HepG2 (cell line): Measurements from ENCODE around the gene CHST4. TPM values are rescaled to one million over a fixed set of nuclear protein-coding genes. Genes with fewer than 3 reads are reported as not detected.

Source experiments
- EHMT2 ChIP-seq: fragments of 200-600 bp; sonication (generic); IDR thresholded peaks from 2 replicates; pipeline ENCODE4 v1.7.0; 2017; ENCODE audit warnings: antibody characterized with exemption, low read depth, low read length, borderline replicate concordance
- EP300 ChIP-seq, 3 experiments: sonication (generic) in 1 of 3; formaldehyde crosslinking in 1 of 3; IDR thresholded peaks; 2 replicates each; pipeline versions ENCODE4 v1.5.1 to v1.6.1; 2011 to 2020; ENCODE audit warnings: low read depth in 2 of 3, low read length in 2 of 3, borderline replicate concordance in 1 of 3, improper control_type of control experiment in 1 of 3, mild to moderate bottlenecking in 1 of 3, missing genetic modification reagents in 1 of 3, moderate library complexity in 1 of 3
- GMEB2 ChIP-seq: IDR thresholded peaks from 2 replicates; pipeline ENCODE4 v1.6.1; 2016; ENCODE audit warnings: missing biosample characterization, missing genetic modification reagents, low read depth
- HMGXB3 ChIP-seq: sonication (generic); formaldehyde crosslinking; IDR thresholded peaks from 2 replicates; pipeline ENCODE4 v1.4.0; 2020; ENCODE audit warnings: missing genetic modification reagents, borderline replicate concordance
- HNF4A ChIP-seq: sonication (generic); formaldehyde crosslinking; IDR thresholded peaks from 2 replicates; pipeline ENCODE4 v1.4.0; 2020; ENCODE audit warnings: missing genetic modification reagents
- NFIC ChIP-seq: IDR thresholded peaks from 2 replicates; pipeline ENCODE4 v1.6.1; 2012; ENCODE audit warnings: mild to moderate bottlenecking, low read length, inconsistent platforms
- PITX1 ChIP-seq: sonication (generic); formaldehyde crosslinking; IDR thresholded peaks from 2 replicates; pipeline ENCODE4 v1.5.1; 2020; ENCODE audit warnings: mild to moderate bottlenecking, missing genetic modification reagents
- TCF7 ChIP-seq: sonication (generic); IDR thresholded peaks from 2 replicates; pipeline ENCODE4 v1.6.1; 2016; ENCODE audit warnings: antibody characterized with exemption, low read depth
- TMF1 ChIP-seq: sonication (generic); formaldehyde crosslinking; IDR thresholded peaks from 2 replicates; pipeline ENCODE4 v1.8.1; 2022; ENCODE audit warnings: low read depth, missing genetic modification reagents
- TOPORS ChIP-seq: sonication (generic); formaldehyde crosslinking; IDR thresholded peaks from 2 replicates; pipeline ENCODE4 v1.8.0; 2023; ENCODE audit warnings: mild to moderate bottlenecking, missing genetic modification reagents
- YY1 ChIP-seq: IDR thresholded peaks from 2 replicates; pipeline ENCODE4 v1.6.1; 2011; ENCODE audit warnings: low read length, low read depth, moderate library complexity, mild to moderate bottlenecking; ENCODE audit not compliant: insufficient read depth, insufficient replicate concordance
- ZNF143 ChIP-seq: sonication (generic); formaldehyde crosslinking; IDR thresholded peaks from 2 replicates; pipeline ENCODE4 v1.4.0; 2020; ENCODE audit warnings: missing genetic modification reagents
- ZNF232 ChIP-seq: sonication (generic); formaldehyde crosslinking; IDR thresholded peaks from 2 replicates; pipeline ENCODE4 v1.4.0; 2020; ENCODE audit warnings: missing genetic modification reagents, borderline replicate concordance
- ZNF292 ChIP-seq: sonication (generic); formaldehyde crosslinking; IDR thresholded peaks from 2 replicates; pipeline ENCODE4 v1.8.1; 2022; ENCODE audit warnings: mild to moderate bottlenecking, low read depth, missing genetic modification reagents, borderline replicate concordance
- ZNF33B ChIP-seq: sonication (generic); formaldehyde crosslinking; IDR thresholded peaks from 2 replicates; pipeline ENCODE4 v1.5.1; 2020; ENCODE audit warnings: mild to moderate bottlenecking, missing genetic modification reagents
- ZNF552 ChIP-seq: sonication (generic); formaldehyde crosslinking; IDR thresholded peaks from 2 replicates; pipeline ENCODE4 v1.9.0; 2022; ENCODE audit warnings: missing genetic modification reagents, mild to moderate bottlenecking, borderline replicate concordance
- ZNF761 ChIP-seq: sonication (generic); formaldehyde crosslinking; conservative IDR thresholded peaks from 2 replicates; pipeline ENCODE4 v1.4.0; 2020; ENCODE audit warnings: mild to moderate bottlenecking, missing genetic modification reagents
- polyA plus RNA-seq, 8 experiments: library from polyadenylated mRNA; depleted of rRNA in 3 of 8; stranded (reverse) in 7 of 8; unstranded in 1 of 8; fragments of >200 nt; fragmentation: Illumina TruSeq in 4 of 8; extraction: Trizol in 4 of 8; gene quantifications; 2 replicates each; pipeline versions ENCODE4 v1.2.1 to v1.2.3, GENCODE V29; 2011 to 2016; ENCODE audit warnings: low read depth in 4 of 8, missing spikeins in 1 of 8, mixed read lengths in 1 of 8; ENCODE audit not compliant: insufficient read depth in 1 of 8
- total RNA-seq, 5 experiments: library from RNA; depleted of rRNA; stranded (reverse); fragments of >200 nt; fragmentation: Illumina TruSeq; extraction: Trizol; gene quantifications; 2 replicates each; pipeline ENCODE4 v1.2.3, GENCODE V29; 2016; ENCODE audit warnings: low read depth in 1 of 5
- TF ChIP-seq, protein P1 (sequence below): IDR thresholded peaks from 2 replicates; pipeline ENCODE4 v1.6.1; 2012; ENCODE audit warnings: low read depth, low read length, improper control_type of control experiment
- TF ChIP-seq, protein P2 (sequence below): IDR thresholded peaks from 2 replicates; pipeline ENCODE4 v1.6.1; 2016
- TF ChIP-seq, protein P3 (sequence below): sonication (generic); formaldehyde crosslinking; IDR thresholded peaks from 2 replicates; pipeline ENCODE4 v1.8.0; 2022; ENCODE audit warnings: missing genetic modification reagents, mild to moderate bottlenecking, inconsistent platforms, borderline replicate concordance

Gene CHST4
- total and polyA plus RNA-seq, 2 of the 13 experiments (the other 11 are each of a cell fraction or from before 2014, with no cell fraction given), result not detected

- TF ChIP-seq HMGXB3 (CRISPR knock-in tag) (0 out of 2 replicates have a peak, but pooled peaks have one; percentile 19), EHMT2 (peak; percentile 75), GMEB2 (CRISPR knock-in tag) (no peak), TOPORS (CRISPR knock-in tag) (no peak; the same call in 1 of the 2 replicates), ZNF232 (CRISPR knock-in tag) (no peak), ZNF761 (CRISPR knock-in tag) (no peak), HNF4A (peak; percentile 49), TCF7 (peak; percentile 47), PITX1 (CRISPR knock-in tag) (peak; percentile 86), NFIC (peak; percentile 80; the same call in 1 of the 2 replicates), ZNF552 (no peak), ZNF33B (CRISPR knock-in tag) (no peak), TMF1 (CRISPR knock-in tag) (no peak), EP300 (IDR thresholded peaks at IDR 0.05; ENCODE audit: low read depth in 2 of 2, low read length in 2 of 2) (peak in 1 of 2 experiments; percentile 88; a peak in 2 of 4 replicates), EP300 (CRISPR knock-in tag; IDR thresholded peaks at IDR 0.05; ENCODE audit: borderline replicate concordance) (peak; percentile 38; the same call in 1 of the 2 replicates), ZNF143 (CRISPR knock-in tag) (no peak), YY1 (peak; percentile 30), ZNF292 (CRISPR knock-in tag) (peak; percentile 80)
- TF ChIP-seq, protein P1, sequence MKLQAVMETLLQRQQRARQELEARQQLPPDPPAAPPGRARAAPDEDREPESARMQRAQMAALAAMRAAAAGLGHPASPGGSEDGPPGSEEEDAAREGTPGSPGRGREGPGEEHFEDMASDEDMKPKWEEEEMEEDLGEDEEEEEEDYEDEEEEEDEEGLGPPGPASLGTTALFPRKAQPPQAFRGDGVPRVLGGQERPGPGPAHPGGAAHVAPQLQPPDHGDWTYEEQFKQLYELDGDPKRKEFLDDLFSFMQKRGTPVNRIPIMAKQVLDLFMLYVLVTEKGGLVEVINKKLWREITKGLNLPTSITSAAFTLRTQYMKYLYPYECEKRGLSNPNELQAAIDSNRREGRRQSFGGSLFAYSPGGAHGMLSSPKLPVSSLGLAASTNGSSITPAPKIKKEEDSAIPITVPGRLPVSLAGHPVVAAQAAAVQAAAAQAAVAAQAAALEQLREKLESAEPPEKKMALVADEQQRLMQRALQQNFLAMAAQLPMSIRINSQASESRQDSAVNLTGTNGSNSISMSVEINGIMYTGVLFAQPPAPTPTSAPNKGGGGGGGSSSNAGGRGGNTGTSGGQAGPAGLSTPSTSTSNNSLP, result no peak; the same call in 1 of the 2 replicates
- TF ChIP-seq, protein P2, sequence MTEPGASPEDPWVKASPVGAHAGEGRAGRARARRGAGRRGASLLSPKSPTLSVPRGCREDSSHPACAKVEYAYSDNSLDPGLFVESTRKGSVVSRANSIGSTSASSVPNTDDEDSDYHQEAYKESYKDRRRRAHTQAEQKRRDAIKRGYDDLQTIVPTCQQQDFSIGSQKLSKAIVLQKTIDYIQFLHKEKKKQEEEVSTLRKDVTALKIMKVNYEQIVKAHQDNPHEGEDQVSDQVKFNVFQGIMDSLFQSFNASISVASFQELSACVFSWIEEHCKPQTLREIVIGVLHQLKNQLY (CRISPR knock-in tag), result peak; percentile 57; the same call in 1 of the 2 replicates
- TF ChIP-seq, protein P3, sequence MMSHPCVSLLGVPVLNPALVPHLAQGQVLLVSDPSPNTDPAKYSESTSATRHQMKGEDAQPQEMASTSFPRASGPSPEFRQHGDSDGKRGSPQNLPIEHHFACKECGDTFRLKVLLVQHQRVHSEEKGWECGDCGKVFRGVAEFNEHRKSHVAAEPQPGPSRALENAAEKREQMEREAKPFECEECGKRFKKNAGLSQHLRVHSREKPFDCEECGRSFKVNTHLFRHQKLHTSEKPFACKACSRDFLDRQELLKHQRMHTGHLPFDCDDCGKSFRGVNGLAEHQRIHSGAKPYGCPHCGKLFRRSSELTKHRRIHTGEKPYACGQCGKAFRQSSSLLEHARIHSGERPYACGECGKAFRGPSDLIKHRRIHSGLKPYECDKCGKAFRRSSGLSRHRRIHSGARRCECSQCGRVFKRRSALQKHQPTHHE (CRISPR knock-in tag), result no peak
Measured at GRCh38 chr16:71585318-71585703, 59.1 kb downstream of the CHST4 start (continued).
